Heart left ventricle (tissue), 13 donors: Measurements from ENCODE around the gene SLC2A4RG.

Experiments used
- CTCF ChIP-seq, 12 donors: fragments of 200-600 bp; sonication (generic) in 4 of 12; IDR thresholded peaks; one replicate each; pipeline versions ENCODE4 v1.5.0 to v1.8.0; 2018 to 2022; ENCODE audit warnings: antibody characterized with exemption in 12 of 12, mild to moderate bottlenecking in 5 of 12
- POLR2A ChIP-seq, 2 donors: fragments of 450-650 bp; IDR thresholded peaks; one replicate each; pipeline ENCODE4 v1.6.1; 2017; ENCODE audit warnings: antibody characterized with exemption in 2 of 2, mild to moderate bottlenecking in 2 of 2, moderate library complexity in 2 of 2
- donor health status: ischemic (EF 13 %, LVEDD 7.1; RV severe dilation, severe dysfunction).
- donor health status: DM: no; HTN: yes; CAD: no.
- donor health status: DM: no; HTN: no; CAD: no.
- donor health status: ischemic (EF 25% LVEDD 6.9; RV normal size, moderate dysfunction).
- donor health status: ischemic (EF 25% LVEDD 5.7; RV mildly dilated, moderate dysfunction).
- donor health status: ischemic (EF 35%, LVEDD 5.7; RV mildly dilated, moderate dysfunction).
- donor health status: nonischemic (EF 11% LVEDD 7.7; RV severe dilation, severe dysfunction).
- donor health status: DM: yes; HTN: yes; CAD: no.
- donor health status: PGD.
- donor health status: ischemic (EF 29% LVEDD 5.4; RV normal size, mild dysfunction).
- donor health status: nonischemic (EF 23%, LVEDD 6.1; RV moderate dilation, normal function).

DNA sequence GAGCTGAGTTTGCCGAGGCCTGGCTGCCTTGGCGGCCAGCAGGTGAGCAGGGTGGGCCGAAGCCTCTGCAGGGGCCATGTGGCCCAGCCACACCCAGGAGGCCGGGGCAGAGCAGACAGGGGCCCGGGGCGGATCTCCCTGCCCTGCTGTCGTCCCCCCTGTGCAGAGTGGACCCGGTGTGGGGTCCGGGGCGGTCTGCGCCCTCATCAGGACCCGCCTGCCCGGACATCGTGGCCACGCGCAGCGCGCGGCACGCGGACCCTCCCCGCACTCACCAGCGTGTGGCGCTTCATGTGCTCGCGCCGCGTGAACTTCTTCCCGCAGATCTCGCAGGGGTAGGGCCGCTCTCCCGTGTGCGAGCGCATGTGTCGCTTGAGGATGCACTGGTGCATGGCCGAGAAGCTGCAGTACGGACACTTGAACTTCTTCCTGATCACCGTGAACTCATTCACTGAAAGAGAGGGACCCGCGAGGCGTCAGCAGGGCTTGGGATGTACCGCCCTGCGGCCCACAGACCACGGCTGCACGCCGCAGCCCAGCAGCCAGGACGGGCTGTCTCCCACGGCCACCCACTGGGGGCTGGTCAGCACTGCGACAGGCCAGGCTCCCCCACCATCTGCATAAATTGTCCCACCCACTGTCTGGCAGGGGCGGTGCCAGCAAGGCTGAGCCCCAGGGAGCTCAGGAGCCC lies 13.0 kb downstream of the SLC2A4RG start:
- TF ChIP-seq POLR2A (IDR thresholded peaks at IDR 0.05) (no peak), CTCF (IDR thresholded peaks at IDR 0.05) (no peak)
